Muscle of back (tissue), 11 donors: ENCODE measurements around the gene LSM12. TPM values are rescaled to one million over a fixed set of nuclear protein-coding genes. Genes with fewer than 3 reads are reported as not detected.
A peak's percentile ranks its signal among the peaks of the same experiment; 100 is the strongest.
"Not testable (repeated sequence)": the region's sequence is repeated elsewhere in the genome, so short reads cannot be mapped to it uniquely, and the experiment has no call there.

Source experiments
- DNase-seq, 3 donors: peaks; one replicate each; pipeline versions ENCODE4 v3.0.0 to v3.0.0-alpha.2; 2013
- polyA plus RNA-seq, 10 donors: library from polyadenylated mRNA; unstranded; fragments of 120-200 nt; gene quantifications; one replicate each; pipeline ENCODE4 v1.2.1, GENCODE V29; 2013; ENCODE audit not compliant: insufficient read length in 10 of 10

The LSM12 gene
- polyA plus RNA-seq, 10 donors, result 25.8 to 33.5 (median 29.8) TPM

DNA sequence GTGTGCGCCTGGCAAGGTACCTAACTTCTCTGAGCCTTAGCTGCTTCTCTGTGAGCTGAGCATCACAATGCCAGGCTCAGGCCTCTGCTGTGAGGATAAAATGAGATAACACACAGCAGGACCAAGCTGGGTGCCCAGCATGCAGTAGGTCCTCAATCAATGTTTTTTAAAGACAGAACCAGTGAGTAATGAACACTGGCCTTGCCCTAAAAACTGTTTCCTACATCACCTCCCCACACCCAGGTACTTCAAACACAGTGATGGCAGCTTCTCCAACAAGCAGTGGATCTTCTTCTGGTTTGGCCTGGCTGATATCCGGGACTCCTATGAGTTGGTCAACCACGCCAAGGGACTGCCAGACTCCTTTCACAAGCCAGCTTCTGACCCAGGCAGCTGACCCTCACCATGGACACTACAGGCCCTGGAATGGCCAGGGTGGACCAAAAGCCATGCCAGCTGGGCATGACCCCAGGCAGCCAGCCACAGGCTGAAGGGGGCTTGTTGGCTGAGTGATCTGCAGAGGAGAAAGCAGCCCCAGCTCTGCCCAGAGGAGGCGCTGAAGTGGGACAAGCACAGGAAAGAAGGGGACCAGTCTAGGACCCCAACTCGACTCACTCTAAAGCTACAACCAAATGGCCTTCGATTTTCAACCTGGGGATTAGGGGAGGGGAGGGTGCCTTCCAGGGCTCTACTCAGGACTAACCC, 58.1 kb downstream of the LSM12 start:
- DNase-seq, result no peak

DNA sequence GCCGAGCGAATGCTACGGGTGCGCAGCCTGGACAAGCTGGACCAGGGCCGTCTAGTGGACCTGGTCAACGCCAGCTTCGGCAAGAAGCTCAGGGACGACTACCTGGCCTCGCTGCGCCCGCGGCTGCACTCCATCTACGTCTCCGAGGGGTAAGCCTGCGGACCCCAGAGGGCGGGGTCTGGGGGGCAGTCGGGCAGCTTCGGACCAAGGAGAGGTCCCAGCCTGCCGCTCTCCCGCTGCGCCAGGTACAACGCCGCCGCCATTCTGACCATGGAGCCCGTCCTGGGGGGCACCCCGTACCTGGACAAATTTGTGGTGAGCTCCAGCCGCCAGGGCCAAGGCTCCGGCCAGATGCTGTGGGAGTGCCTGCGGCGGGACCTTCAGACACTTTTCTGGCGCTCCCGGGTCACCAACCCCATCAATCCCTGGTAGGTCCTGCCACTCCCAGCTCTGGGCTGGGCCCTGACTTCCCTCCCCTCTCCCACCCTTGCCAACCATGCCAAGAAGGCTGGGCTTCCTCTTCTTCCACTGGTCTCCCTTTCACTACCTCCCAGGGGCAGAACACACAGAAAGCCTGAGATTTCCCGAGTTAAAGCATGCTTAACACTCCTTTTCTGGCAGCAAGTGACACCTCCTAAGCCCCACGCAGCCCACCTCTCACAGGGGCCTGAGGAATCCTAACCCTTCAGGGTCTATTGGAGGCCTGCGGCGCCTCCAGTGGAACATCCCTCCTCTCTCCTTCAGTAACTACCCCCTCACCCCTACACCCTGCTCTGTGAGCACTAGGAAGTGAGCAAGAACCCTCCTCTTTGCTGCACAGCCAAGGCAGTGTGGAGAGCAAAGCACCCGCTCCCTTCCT, 58.9 kb downstream of the LSM12 start:
- DNase-seq, result no peak

DNA sequence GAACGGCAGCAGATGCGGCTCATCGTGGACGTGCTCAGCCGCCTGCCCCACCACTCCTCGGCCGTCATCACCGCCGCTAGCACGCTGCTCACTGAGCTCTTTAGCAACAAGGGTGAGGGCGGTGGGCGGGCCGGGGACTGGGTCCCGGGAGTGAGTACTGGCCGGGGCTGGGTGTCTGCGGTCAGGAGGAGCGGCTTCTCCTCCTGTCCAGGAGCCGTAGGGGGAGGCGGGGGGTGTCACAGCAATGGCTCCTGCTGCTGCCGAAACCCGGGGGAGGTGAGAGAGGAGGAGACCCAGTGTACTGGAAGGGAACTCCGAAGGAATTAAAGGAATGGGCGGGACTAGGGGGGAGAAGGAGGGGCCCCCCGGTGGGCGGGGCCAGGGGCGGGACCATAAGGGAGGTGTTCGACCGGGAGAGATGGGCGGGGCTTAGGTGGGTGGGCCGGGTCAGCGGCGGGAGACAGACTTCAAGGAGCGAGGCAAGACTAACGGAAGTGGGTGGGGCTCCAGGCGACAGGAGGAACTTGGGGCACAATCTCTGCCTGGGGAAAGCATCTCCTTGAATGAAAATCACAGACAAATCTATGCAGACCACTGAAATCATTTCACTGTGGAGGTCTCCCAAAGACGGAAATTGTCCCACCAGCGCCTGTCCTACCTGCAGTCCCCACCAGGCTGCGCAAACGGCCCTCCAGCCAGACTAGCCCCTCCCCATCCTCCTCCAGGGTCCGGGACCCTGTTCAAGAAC, 59.7 kb downstream of the LSM12 start:
- peak; percentile 91 to 95 (median 93) for DNase-seq

DNA sequence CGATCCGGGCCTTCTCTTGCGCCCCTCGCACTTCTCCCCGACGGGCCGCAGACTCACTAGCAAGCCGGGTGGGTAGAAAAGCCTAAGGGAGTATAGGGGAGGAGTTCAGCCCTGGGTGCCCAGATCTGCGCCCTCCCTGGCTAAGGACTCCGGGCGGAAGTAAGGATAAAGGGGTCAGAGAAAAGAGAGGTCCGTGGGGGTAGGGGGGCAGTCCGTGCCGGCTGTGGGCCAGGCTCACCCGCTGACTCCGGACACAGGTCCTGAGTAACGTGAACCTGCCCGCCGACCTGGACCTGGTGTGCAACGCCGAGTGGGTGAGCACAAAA, 60.2 kb downstream of the LSM12 start:
- no peak for DNase-seq

DNA sequence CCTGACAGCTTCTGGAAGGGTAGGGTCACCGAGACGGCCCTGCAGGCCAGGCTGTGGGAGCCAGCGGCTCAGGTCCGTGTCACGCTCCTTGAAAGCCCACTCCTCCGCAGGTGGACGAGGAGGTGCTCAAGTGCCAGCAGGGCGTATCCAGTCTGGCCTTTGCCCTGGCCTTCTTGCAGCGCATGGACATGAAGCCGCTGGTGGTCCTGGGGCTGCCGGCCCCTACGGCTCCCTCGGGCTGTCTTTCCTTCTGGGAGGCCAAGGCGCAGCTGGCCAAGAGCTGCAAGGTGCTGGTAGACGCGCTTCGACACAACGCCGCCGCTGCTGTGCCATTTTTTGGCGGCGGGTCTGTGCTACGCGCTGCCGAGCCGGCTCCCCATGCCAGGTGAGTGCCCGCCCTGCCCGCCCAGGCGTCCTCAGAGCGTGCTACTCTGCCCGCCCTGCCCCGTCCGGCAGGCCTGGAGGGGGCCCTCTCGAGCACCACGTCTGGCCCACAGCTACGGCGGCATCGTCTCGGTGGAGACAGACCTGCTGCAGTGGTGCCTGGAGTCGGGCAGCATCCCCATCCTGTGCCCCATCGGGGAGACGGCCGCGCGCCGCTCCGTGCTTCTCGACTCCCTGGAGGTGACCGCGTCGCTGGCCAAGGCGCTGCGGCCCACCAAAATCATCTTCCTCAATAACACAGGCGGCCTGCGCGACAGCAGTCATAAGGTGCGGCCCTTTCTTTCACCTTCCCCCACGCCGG, 60.8 kb downstream of the LSM12 start:
- peak in 1 of 3 donors; percentile 51 for DNase-seq

DNA sequence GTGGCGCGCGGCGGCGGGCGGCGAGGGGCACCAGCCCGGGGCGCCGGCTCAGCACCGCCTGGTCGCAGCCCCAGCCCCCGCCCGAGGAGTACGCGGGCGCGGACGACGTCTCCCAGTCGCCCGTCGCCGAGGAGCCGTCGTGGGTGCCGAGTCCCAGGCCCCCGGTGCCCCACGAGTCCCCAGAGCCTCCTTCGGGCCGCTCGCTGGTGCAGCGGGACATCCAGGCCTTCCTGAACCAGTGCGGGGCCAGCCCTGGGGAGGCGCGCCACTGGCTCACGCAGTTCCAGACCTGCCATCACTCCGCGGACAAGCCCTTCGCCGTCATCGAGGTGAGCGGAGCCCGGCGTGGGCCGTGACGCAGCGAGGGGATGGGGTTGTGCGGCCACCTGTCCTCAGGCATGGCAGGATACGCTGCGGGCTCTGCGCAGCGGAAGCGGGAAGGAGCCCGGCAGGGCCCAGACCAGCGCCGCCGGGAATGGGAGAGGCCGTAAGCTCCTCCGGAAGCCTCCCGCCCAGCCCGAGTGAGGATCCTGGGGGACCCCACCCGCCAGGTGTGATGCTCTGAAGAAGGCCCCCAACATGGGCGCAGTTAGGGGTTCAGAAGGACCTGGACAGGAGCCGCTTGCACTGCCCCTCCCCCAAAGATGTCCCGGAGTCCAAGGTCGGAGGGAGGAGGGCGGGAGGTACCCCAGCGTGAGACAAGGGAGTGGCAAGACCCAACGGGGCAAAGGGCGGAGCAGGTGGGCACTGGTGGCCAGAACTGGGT, 61.5 kb downstream of the LSM12 start:
- DNase-seq, result peak in 1 of 3 donors; percentile 24

DNA sequence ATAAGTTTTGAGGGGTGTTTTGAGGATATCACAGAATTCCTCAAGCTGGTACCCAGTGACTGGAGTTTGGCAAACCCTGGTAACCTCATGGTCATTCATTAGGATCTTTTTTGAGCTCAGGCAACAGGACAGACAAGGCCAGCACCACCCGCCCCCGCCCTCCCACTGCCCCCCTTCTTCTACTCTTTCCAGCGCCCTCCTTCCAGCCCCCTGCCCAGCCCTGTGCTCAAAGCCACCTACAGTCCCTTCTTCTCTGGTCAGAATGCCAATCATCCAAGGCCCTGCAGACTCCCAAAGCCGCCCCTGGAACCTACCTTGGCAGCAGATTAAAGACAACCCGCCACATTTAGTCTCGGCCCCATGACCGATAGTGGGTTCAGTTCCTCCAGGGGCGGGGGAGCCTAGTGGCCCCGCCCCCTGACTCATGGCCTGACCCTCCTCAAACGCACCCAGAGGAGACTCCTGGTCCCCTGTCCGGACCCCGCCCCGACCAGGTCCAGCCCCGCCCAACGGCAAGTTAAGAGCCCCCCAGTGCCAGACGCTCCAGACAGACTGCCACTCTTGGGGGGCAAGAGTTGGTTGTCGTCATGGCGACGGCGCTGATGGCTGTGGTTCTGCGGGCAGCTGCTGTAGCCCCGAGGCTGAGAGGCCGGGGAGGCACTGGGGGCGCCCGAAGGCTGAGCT, 62.3 kb downstream of the LSM12 start, which contains the start of gene NAGS:
TSS of gene NAGS (plus strand) at position 546 of the 684 bp plus-strand sequence. CDS start at position 588, 42 bp downstream.
- no peak for DNase-seq

DNA sequence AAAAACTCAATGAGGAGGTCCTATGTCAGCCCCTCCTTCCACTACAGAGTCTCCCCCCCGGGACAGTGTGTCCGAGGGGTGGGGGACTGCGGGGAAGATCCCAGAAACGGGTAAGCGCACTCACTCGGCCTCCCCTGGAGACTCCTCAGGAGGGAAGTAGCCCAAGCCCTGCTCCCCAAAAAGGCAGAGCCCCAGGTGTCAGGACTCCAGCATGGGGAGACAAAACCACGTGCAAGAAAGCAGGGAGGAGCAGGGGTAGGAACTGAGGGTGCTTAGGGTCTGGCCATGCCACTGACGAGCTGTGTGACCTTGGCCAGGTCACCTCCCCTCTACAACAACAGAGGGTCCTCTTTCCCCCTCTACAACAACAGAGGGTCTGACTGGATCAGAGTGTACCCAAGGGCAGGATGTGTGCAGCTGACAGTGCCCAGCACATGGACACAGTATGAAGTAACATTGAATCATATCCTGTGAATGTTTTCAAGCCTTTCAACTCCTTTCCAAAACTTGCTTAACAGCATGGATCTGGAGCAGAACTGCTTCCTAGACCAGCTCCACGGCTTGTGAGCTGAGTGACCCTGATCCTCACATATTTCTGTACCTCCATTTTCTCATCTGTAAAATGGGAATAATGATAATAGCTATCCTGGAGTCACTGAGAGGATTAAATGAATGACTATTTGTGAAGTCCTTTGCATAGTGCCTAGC, 64.2 kb downstream of the LSM12 start:
- peak in 1 of 3 donors; percentile 43 for DNase-seq

DNA sequence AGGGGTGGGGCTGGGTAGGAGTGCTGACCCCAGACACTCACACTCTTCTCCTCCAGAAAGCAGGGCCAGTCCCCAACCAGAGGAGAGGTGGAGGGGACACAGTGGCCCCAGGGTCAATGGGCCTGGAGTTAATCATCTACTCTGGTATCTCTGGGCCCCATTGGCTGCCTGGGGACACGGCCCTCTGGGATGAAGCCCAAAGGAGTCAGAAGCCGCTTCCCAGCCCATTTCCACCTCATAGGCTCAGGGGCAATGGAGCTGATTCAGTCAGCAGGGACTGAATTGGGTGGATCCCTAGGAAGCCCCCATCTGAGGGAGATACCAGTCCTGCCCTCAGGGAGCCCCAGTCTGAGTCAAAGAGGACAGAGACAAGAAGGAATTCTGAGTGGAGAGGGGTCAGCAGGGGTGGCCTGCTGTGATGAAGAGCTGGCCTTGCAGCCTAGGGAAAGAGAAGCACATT, 65.0 kb downstream of the LSM12 start:
- no peak for DNase-seq

DNA sequence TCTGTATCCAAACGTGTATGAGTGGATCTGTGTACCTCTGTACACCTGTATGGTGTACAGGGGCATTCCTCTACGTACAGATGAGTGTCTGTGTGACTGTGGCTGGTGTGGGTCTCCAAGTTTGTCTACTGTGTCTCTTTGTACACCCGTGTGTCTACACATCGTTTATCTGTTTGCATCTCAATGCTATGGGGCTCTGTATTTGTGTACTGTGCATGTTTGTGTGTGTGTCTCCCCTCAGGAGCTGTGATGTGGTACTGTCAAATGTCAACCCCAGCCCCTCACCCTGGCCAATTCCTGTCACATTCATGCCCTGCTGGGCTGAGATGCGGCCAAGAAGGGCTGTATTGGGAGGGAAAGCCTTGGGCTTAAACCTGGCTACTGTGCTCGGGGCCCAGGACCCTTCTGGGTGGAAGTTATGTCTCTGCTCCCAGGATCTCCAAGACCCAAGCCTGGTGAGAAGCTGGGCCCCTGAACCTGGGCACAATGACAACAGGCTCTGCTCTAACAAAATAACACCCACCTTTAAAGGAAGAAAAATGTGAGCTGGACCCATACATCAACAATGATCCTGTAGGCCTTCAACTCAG, 65.5 kb downstream of the LSM12 start:
- DNase-seq, result no peak

DNA sequence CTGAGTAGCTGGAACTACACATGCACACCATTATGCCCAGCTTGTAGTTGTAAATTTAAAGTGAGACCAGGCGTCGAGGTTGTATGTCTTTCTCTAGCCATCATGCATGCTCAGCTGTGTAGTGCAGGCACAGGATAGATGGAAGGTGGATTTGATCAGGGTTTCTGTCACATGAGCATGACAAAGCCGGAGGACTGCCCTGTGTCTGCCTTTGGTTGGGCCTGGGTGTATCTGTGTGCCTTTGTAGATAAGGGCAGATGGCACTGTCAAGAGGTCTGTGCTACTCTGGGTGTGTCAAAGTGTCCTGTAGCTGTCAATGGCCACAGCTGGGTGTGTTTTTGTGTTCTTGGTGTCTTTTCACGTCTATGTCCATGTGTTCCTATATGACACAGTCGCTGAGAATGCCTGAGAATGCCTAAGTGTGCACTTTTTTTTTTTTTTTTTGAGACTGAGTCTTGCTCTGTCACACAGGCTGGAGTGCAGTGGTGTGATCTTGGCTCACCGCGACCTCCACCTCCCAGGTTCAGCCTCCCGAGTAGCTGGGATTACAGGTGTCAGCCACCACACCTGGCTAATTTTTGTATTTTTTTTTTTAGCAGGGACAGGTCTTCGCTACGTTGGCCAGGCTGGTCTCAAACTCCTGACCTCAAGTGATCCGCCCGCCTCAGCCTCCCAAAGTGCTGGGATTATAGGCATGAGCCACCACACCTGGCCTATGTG, 66.2 kb downstream of the LSM12 start:
- DNase-seq, result no peak

DNA sequence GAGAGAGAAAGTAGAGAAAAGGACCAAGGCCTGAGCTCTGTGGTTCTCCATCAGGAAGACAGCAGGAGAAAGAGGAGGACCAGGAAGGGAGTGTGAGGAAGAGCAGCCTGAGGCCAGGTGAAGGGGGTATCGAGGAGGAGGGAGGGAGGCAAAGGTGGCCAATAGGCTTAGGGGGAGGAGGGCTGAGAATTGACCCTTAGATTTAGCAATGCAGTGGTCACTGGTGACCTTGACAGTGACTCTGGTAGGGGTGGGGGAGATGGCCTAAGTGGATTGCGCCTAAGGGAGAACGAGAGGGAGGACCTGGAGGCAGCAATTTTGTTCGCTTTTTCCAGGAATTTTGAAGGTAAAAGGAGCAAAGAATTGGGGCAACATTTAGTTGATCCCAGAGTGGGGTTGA, 67.4 kb downstream of the LSM12 start:
- no peak for DNase-seq

DNA sequence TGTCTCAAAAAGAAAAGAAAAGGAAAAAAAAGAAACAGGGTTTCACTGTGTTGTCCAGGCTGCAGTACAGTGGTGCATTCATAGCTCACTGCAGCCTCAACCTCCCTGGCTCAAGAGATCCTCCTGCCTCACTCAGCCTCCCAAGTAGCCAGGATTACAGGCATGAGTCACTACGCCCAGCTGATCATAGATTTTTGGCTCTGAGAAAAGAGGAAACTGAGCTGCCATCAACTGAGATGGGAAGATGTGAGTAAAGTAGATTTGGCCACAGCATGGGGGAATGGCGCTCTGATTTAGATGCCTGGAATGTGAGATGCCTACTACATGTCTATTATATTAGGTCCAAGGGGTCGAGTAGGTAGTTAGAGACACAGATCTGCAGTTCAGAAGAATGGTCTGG, 67.9 kb downstream of the LSM12 start:
- DNase-seq, result peak in 1 of 3 donors; percentile 29

DNA sequence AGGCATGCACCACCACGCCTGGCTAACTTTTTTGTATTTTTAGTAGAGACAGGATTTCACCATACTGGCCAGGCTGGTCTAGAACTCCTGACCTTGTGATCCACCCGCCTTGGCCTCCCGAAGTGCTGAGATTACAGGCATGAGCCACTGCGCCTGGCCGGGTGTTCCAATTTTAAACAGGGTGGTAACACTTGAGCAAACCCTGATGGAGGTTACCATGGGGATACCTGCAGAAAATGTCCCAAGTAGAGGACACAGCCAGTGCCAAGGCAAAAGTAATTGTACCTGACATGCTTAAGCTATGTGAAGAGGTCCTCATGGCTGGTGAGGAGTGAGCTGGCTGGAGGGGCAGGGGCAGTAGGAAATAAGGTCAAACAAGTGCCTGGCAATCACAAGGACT, 69.3 kb downstream of the LSM12 start:
- not testable (repeated sequence) for DNase-seq

DNA sequence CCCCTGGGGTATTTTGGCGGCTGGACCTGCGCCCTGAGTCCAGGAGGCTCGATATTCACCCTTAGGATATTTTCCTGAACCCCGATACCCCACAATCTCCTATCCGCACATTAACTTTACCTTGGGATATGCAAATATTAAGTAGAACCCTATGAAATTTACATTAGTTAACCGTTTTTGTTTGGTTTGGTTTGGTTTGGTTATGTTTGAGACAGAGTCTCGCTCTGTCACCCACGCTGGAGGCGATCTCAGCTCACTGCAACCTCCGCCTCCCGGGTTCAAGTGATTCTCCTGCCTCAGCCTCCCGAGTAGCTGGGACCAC, 71.4 kb downstream of the LSM12 start:
- no peak for DNase-seq

DNA sequence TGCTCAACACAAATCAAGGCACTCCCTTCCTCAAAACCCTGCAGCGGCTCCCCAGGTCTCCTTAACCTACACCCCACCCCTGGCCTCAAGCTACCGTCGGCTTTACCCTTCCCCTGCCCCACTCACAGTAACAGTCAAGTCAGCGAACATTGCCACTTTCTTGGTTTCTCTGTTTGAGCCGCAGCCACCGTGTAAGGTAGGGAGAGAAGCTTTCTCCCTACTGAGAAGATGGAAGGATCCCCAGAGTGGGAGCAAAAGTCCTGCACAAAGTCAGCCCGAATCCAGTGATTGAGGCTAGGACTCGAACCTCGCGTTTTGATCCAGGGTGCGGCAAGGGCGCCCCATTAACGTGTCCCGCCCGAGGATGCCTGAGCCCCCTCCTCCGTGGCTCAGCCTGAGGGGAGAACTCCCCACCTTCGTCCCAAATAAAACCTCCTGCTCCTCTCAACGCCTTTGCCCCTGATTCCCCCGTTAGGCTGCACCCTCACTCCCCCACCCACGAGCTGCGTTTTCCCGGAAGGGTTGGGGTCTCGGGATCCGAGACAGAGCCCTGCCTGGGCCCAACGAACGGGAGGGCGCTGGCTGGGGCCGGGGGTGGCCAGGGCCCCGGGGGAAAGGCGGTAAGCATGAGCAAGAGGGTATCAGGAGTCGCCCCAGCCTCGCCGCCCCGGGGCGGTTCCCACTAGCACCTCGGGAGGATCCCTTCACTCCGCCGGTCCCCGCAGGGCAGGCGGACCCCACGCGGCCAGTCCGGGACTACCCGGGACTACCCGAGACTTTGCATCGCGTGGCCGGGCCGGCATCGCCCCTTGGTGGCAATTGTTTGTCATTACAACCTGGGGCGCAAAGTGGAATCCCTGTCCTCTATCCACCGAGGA, 72.0 kb downstream of the LSM12 start:
- peak in 1 of 3 donors; percentile 64 for DNase-seq

DNA sequence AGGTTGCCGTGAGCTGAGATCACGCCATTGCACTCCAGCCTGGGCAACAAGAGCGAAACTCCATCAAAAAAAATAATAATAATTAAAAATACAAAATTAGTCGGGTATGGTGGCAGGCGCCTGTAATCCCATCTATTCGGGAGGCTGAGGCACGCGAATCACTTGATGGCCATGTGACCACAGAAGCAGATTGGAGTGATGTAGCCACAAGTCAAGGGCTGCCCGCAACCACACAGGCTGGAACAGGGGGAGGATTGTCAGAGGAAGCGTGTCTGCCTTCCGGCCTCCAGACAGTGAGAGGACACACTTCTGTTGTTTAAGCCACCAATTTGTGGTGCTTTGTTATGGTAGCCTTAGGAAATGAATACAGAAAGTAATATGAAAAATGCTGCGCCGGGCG, 73.8 kb downstream of the LSM12 start:
- DNase-seq, result no peak

DNA sequence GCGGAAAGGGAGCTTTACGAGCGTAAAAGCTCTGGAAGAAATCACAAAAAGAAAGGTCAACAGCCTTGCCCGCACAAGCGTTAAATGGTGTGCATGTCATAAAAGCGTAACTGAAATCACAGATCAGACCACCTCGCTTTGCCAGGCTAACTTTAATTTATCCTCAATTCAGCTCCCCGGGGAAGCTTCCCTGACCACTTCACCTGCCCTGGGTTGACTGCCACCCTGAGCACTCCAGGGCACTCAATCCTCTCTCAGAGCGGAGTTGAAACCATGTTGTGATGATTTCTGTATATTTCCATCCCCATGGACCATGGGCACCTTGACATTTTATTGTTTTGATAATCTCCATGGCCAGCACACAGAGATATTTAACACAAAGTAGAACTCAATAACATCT, 78.2 kb downstream of the LSM12 start:
- no peak for DNase-seq
